Thoracic aorta (tissue), 2 donors: ENCODE measurements around the gene SP7. TPM values are rescaled to one million over a fixed set of nuclear protein-coding genes. Genes with fewer than 3 reads are reported as not detected.
"Not testable (repeated sequence)": the region's sequence is repeated elsewhere in the genome, so short reads cannot be mapped to it uniquely, and the experiment has no call there.

ENCODE experiments used
- ATAC-seq: fragments of 150-250 bp; one replicate; pipeline ENCODE4 v1.8.0; 2017; ENCODE audit warnings: low read depth; ENCODE audit not compliant: insufficient number of reproducible peaks, low FRiP score
- DNase-seq: peaks from one replicate; pipeline ENCODE4 v3.0.0-alpha.2; 2020; ENCODE audit warnings: low spot score
- H3K27ac ChIP-seq, 2 donors: fragments of 200-600 bp; sonication (generic); 1 replicate in 1 of 2; 2 replicates in 1 of 2; pipeline ENCODE4 v1.5.1; 2016; ENCODE audit warnings: mild to moderate bottlenecking in 2 of 2, moderate library complexity in 2 of 2
- H3K27me3 ChIP-seq: fragments of 200-600 bp; sonication (generic); replicated peaks from 2 replicates; pipeline ENCODE4 v1.6.0; 2016; ENCODE audit warnings: mild to moderate bottlenecking; ENCODE audit not compliant: insufficient read depth
- H3K36me3 ChIP-seq: fragments of 200-600 bp; sonication (generic); one replicate; pipeline ENCODE4 v1.5.1; 2016
- H3K4me1 ChIP-seq, 2 donors: fragments of 200-600 bp; sonication (generic); 1 replicate in 1 of 2; 2 replicates in 1 of 2; pipeline versions ENCODE4 v1.5.1 to v1.6.0; 2016; ENCODE audit warnings: low read depth in 2 of 2, mild to moderate bottlenecking in 1 of 2; ENCODE audit not compliant: control insufficient read depth in 1 of 2
- H3K4me3 ChIP-seq: fragments of 200-600 bp; sonication (generic); 2 replicates; pipeline ENCODE4 v1.5.1; 2016; ENCODE audit warnings: mild to moderate bottlenecking
- H3K9me3 ChIP-seq: fragments of 200-600 bp; sonication (generic); 2 replicates; pipeline ENCODE4 v1.5.1; 2016
- CTCF ChIP-seq: fragments of 200-600 bp; sonication (generic); IDR thresholded peaks from one replicate; pipeline ENCODE4 v1.5.1; 2019; ENCODE audit warnings: antibody characterized with exemption
- total RNA-seq, 2 donors: library from RNA; depleted of rRNA; stranded (reverse); fragments of >200 nt; gene quantifications; one replicate each; pipeline versions ENCODE4 v1.1.0 to v1.2.3, GENCODE V29; 2016

SP7 gene
- total RNA-seq, 2 donors from 2014 or later = not detected

GRCh38 chr12:53365245-53365904, 29.2 kb upstream of the SP7 start:
- DNase-seq = no peak
- no peak for TF ChIP-seq CTCF
- no peak for ATAC-seq
- H3K36me3 ChIP-seq = no peaks in the 10 kb centered on the region
- H3K27ac ChIP-seq = no peak overlapping the region
- no peaks in the 10 kb centered on the region for H3K9me3 ChIP-seq
- H3K4me1 ChIP-seq = peaks cover 2 to 3% of the 10 kb centered on the region in 2 donors
- no peaks in the 10 kb centered on the region for H3K27me3 ChIP-seq
- H3K4me3 ChIP-seq = no peak overlapping the region

DNA sequence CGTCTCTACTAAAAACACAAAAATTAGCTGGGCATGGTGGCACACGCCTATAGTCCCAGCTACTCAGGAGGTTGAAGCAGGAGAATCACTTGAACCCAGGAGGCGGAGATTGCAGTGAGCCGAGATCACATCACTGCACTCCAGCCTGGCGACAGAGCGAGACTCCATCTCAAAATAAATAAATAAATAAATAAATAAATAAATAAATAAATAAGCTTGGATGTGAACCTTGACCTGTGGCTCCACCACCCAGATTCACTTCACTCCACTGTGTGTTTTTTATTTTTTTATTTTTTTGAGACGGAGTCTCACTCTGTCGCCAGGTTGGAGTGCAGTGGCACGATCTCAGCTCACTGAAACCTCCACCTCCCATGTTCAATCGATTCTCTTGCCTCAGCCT, 25.5 kb upstream of the SP7 start:
- not testable (repeated sequence) for DNase-seq, H3K9me3 ChIP-seq, H3K27ac ChIP-seq, H3K4me3 ChIP-seq, ATAC-seq, H3K27me3 ChIP-seq, H3K36me3 ChIP-seq, H3K4me1 ChIP-seq

DNA sequence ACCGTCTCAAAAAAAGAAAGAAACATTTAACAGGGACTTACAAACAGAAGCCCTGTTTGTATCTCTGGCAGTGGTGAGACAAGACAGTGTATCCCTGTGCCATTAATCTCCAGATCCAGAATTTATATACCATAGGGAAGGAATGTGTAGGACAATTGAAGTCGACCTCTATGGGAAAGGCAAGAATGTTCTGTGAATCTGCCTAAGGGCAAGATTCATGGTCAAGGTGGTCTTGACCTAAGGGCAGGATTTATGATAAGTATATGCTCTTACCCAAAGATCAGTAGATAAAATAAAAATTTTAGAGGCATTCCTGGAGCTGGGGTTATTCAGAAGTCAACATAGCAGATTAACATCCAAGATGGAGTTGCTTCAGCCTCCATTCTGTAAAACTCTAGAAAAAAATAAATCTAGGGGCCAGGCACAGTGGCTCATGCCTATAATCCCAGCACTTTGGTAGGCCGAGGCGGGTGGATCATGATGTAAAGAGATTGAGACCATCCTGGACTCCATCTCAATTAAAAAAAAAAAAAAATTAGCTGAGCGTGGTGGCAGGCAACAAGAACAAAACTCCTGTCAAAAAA, 22.8 kb upstream of the SP7 start:
- ATAC-seq (no peak), DNase-seq (no peak)
- Histone ChIP-seq H3K9me3 (no peaks in the 10 kb centered on the region), H3K27ac (no peak overlapping the region), H3K4me1 (no peaks in the 10 kb centered on the region), H3K36me3 (no peaks in the 10 kb centered on the region), H3K4me3 (no peak overlapping the region), H3K27me3 (no peaks in the 10 kb centered on the region)
- no peak for TF ChIP-seq CTCF

GRCh38 chr12:53355121-53355520, 19.0 kb upstream of the SP7 start:
- DNase-seq (no peak), ATAC-seq (no peak)
- Histone ChIP-seq H3K27ac (no peak overlapping the region), H3K9me3 (no peaks in the 10 kb centered on the region), H3K27me3 (no peaks in the 10 kb centered on the region), H3K36me3 (no peaks in the 10 kb centered on the region), H3K4me3 (no peak overlapping the region), H3K4me1 (no peaks in the 10 kb centered on the region)
- TF ChIP-seq CTCF = no peak

DNA sequence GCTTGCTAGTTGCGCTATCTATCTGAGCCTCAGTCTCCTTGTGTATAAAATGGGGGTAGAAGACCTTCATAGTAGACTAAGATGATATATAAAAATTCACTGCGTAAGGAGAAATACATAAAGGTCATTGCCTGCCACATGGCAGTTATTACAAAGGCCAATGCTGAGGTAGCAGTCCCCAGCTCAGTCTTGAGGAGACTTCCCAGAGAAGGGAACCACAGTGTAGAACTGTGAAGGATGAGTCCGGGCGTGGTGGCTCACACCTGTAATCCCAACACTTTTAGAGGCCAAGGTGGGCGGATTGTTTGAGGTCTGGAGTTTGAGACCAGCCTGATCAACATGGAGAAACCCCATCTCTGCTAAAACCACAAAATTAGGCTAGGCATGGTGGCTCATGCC, 17.1 kb upstream of the SP7 start:
- Histone ChIP-seq H3K27me3 (no peaks in the 10 kb centered on the region), H3K9me3 (no peaks in the 10 kb centered on the region), H3K4me3 (no peak overlapping the region), H3K27ac (no peak overlapping the region), H3K36me3 (no peaks in the 10 kb centered on the region), H3K4me1 (no peaks in the 10 kb centered on the region)
- no peak for TF ChIP-seq CTCF
- ATAC-seq (no peak), DNase-seq (no peak)
